H1 (cell line): ENCODE measurements around the gene LIFR. TPM values are rescaled to one million over a fixed set of nuclear protein-coding genes. Genes with fewer than 3 reads are reported as not detected.

Experiments used
- CTCF ChIA-PET: fragments of 300-600 bp; sonication (Branson Sonifier 250); formaldehyde crosslinking; loops from one replicate; lab custom pipeline; 2021; ENCODE audit not compliant: partially characterized antibody; lab: Charles Lee
- POLR2A ChIA-PET: fragments of 300-600 bp; sonication (Branson Sonifier 250); formaldehyde crosslinking; loops from one replicate; lab custom pipeline; 2021; ENCODE audit warnings: inconsistent platforms; ENCODE audit not compliant: partially characterized antibody; lab: Charles Lee
- DNase-seq, 2 experiments: peaks; one replicate each; pipeline versions ENCODE4 v3.0.0 to v3.0.0-alpha.2; 2010 to 2022; ENCODE audit warnings: low spot score in 2 of 2, low read depth in 1 of 2, mixed read lengths in 1 of 2
- FAIRE-seq: peaks from 2 replicates; lab custom pipeline; 2011; peaks lifted over from hg19 to GRCh38; lab: Jason Lieb, UNC
- H2AFZ ChIP-seq: 2 replicates; pipeline ENCODE4 v1.8.1; 2012; ENCODE audit warnings: low read length, inconsistent platforms
- H2AK5ac ChIP-seq: 2 replicates; pipeline ENCODE4 v1.6.1; 2013; ENCODE audit warnings: low read depth, low read length
- H2BK120ac ChIP-seq: replicated peaks from 2 replicates; pipeline ENCODE3; 2013; ENCODE audit warnings: low read depth, low read length, inconsistent platforms
- H2BK12ac ChIP-seq: 2 replicates; pipeline ENCODE4 v1.6.1; 2013; ENCODE audit warnings: low read depth, low read length
- H2BK15ac ChIP-seq: 2 replicates; pipeline ENCODE4 v1.6.1; 2013; ENCODE audit warnings: low read length
- H2BK20ac ChIP-seq: 2 replicates; pipeline ENCODE4 v1.6.1; 2013; ENCODE audit warnings: low read length
- H2BK5ac ChIP-seq: 2 replicates; pipeline ENCODE4 v1.6.1; 2013; ENCODE audit warnings: low read depth, low read length
- H3K14ac ChIP-seq: 2 replicates; pipeline ENCODE4 v1.6.1; 2013; ENCODE audit warnings: inconsistent platforms; ENCODE audit not compliant: insufficient read length
- H3K18ac ChIP-seq: 2 replicates; pipeline ENCODE4 v1.6.1; 2013; ENCODE audit warnings: low read length; ENCODE audit errors: extremely low read depth
- H3K23ac ChIP-seq: 2 replicates; pipeline ENCODE4 v1.6.1; 2013; ENCODE audit warnings: inconsistent platforms; ENCODE audit not compliant: insufficient read length
- H3K23me2 ChIP-seq: 2 replicates; pipeline ENCODE4 v1.6.1; 2013; ENCODE audit warnings: low read depth, low read length
- H3K27ac ChIP-seq: 2 replicates; pipeline ENCODE4 v1.6.1; 2011; ENCODE audit warnings: low read depth, low read length, inconsistent platforms
- H3K27me3 ChIP-seq, 4 experiments: replicated peaks in 1 of 4; 1 replicate in 1 of 4; 2 replicates in 3 of 4; pipeline versions ENCODE4 v1.6.1 to v1.8.1; 2011 to 2013; ENCODE audit warnings: low read length in 3 of 4, mild to moderate bottlenecking in 3 of 4, inconsistent platforms in 2 of 4, mixed read lengths in 2 of 4, moderate library complexity in 1 of 4; ENCODE audit not compliant: control insufficient read depth in 3 of 4, insufficient read depth in 3 of 4; ENCODE audit errors: extremely low read depth in 1 of 4
- H3K36me3 ChIP-seq, 4 experiments: 2 replicates each; pipeline versions ENCODE4 v1.6.1 to v1.8.1; 2011 to 2013; ENCODE audit warnings: mild to moderate bottlenecking in 4 of 4, low read length in 3 of 4, moderate library complexity in 2 of 4, control low read depth in 1 of 4, inconsistent platforms in 1 of 4; ENCODE audit not compliant: insufficient read depth in 4 of 4, control insufficient read depth in 2 of 4
- H3K4ac ChIP-seq: replicated peaks from 2 replicates; pipeline ENCODE3; 2013; ENCODE audit warnings: low read length, low read depth, mixed read lengths, inconsistent platforms; ENCODE audit not compliant: insufficient read length
- H3K4me1 ChIP-seq, 4 experiments: replicated peaks in 1 of 4; 1 replicate in 1 of 4; 2 replicates in 3 of 4; pipeline versions ENCODE4 v1.6.1 to v1.8.1; 2011 to 2013; ENCODE audit warnings: low read length in 3 of 4, inconsistent platforms in 2 of 4, mixed read lengths in 1 of 4; ENCODE audit not compliant: insufficient read depth in 4 of 4, control insufficient read depth in 3 of 4
- H3K4me2 ChIP-seq, 2 experiments: 2 replicates each; pipeline versions ENCODE4 v1.6.1 to v1.8.1; 2011 to 2013; ENCODE audit warnings: low read depth in 2 of 2, low read length in 2 of 2, control low read depth in 1 of 2, inconsistent platforms in 1 of 2, mild to moderate bottlenecking in 1 of 2; ENCODE audit not compliant: insufficient read depth in 1 of 2
- H3K4me3 ChIP-seq, 4 experiments: fragments of 200-600, 300-600 bp in 1 of 4; sonication (generic), shearing (Covaris generic), sonication (Bioruptor Twin) in 1 of 4; 2 replicates each; pipeline versions ENCODE4 v1.5.1 to v1.8.1; 2011 to 2016; ENCODE audit warnings: low read length in 4 of 4, low read depth in 3 of 4, control low read depth in 2 of 4, inconsistent platforms in 2 of 4, mild to moderate bottlenecking in 2 of 4, mixed read lengths in 1 of 4, moderate library complexity in 1 of 4; ENCODE audit not compliant: insufficient read depth in 2 of 4; ENCODE audit errors: extremely low read depth in 1 of 4
- H3K56ac ChIP-seq: replicated peaks from 2 replicates; pipeline ENCODE3; 2013; ENCODE audit warnings: low read depth, mild to moderate bottlenecking, mixed read lengths, low read length, inconsistent platforms; ENCODE audit not compliant: insufficient read length
- H3K79me1 ChIP-seq: 2 replicates; pipeline ENCODE4 v1.6.1; 2013; ENCODE audit warnings: low read depth, low read length, control low read depth
- H3K79me2 ChIP-seq, 2 experiments: 2 replicates each; pipeline versions ENCODE4 v1.6.1 to v1.8.1; 2012 to 2013; ENCODE audit warnings: low read length in 2 of 2, mild to moderate bottlenecking in 2 of 2, inconsistent platforms in 1 of 2; ENCODE audit not compliant: insufficient read depth in 2 of 2, control insufficient read depth in 1 of 2
- H3K9ac ChIP-seq, 4 experiments: replicated peaks in 1 of 4; 1 replicate in 1 of 4; 2 replicates in 3 of 4; pipeline versions ENCODE4 v1.6.1 to v1.8.1; 2011 to 2013; ENCODE audit warnings: low read depth in 3 of 4, low read length in 3 of 4, control low read depth in 2 of 4, mild to moderate bottlenecking in 2 of 4, moderate library complexity in 2 of 4, inconsistent platforms in 1 of 4; ENCODE audit errors: extremely low read depth in 1 of 4
- H3K9me3 ChIP-seq, 2 experiments: 2 replicates each; pipeline versions ENCODE4 v1.6.1 to v1.8.1; 2012 to 2013; ENCODE audit warnings: mild to moderate bottlenecking in 2 of 2, moderate library complexity in 2 of 2, control low read depth in 1 of 2, inconsistent platforms in 1 of 2, low read depth in 1 of 2, low read length in 1 of 2, mixed read lengths in 1 of 2; ENCODE audit not compliant: insufficient read depth in 2 of 2
- H4K20me1 ChIP-seq, 2 experiments: replicated peaks in 1 of 2; 2 replicates each; pipeline versions ENCODE3 to v1.8.1; 2011 to 2013; ENCODE audit warnings: inconsistent platforms in 2 of 2, low read length in 2 of 2, mild to moderate bottlenecking in 1 of 2; ENCODE audit not compliant: insufficient read depth in 2 of 2, control insufficient read depth in 1 of 2
- H4K5ac ChIP-seq: 2 replicates; pipeline ENCODE4 v1.6.1; 2013; ENCODE audit warnings: low read length, low read depth, mixed read lengths, inconsistent platforms; ENCODE audit not compliant: insufficient read length
- H4K8ac ChIP-seq: 2 replicates; pipeline ENCODE4 v1.8.0; 2013; ENCODE audit warnings: mild to moderate bottlenecking, moderate library complexity, low read length, inconsistent platforms; ENCODE audit not compliant: insufficient read depth; ENCODE audit errors: extremely low read depth
- H4K91ac ChIP-seq: replicated peaks from 2 replicates; pipeline ENCODE3; 2013; ENCODE audit warnings: low read length, mixed read lengths, inconsistent platforms; ENCODE audit not compliant: insufficient read length
- GABPA ChIP-seq: IDR thresholded peaks from 2 replicates; pipeline ENCODE4 v1.6.1; 2011; ENCODE audit warnings: mild to moderate bottlenecking, low read length, moderate library complexity, borderline replicate concordance; ENCODE audit not compliant: insufficient read depth
- WGBS, 2 experiments: shearing (Covaris generic) in 1 of 2; methylation state at CpG; one replicate each; pipeline versions ENCODE4 v1.1.6 to v1.1.7; 2013 to 2015; ENCODE audit warnings: low lambda C conversion rate in 2 of 2, mixed read lengths in 2 of 2, inconsistent platforms in 1 of 2, low coverage in 1 of 2, missing lambda C conversion rate in 1 of 2; ENCODE audit not compliant: insufficient replicate concordance in 2 of 2, insufficient coverage in 1 of 2, insufficient read length in 1 of 2; ENCODE audit errors: extremely low coverage in 1 of 2, missing lambda C conversion rate in 1 of 2; 5-methylcytosine and 5-hydroxymethylcytosine counted together
- polyA plus RNA-seq, 7 experiments: library from polyadenylated mRNA; depleted of rRNA in 3 of 7; stranded (reverse) in 5 of 7; unstranded in 2 of 7; fragments of >200 nt in 5 of 7; fragments of 200-250 nt in 2 of 7; gene quantifications; 1 replicate in 5 of 7; 2 replicates in 1 of 7; 4 replicates in 1 of 7; pipeline versions ENCODE4 v1.2.1 to v1.2.3, GENCODE V29; 2011 to 2013; ENCODE audit warnings: missing spikeins in 2 of 7, mixed read lengths in 2 of 7
- total RNA-seq: library from RNA; stranded (reverse); fragmentation: NEBNext Ultra II Directional; extraction: Animal tissue kit (Norgen Biotek cat#: 25700); gene quantifications from 2 replicates; pipeline ENCODE4 v1.2.1, GENCODE V29; 2021

Gene LIFR
- total and polyA plus RNA-seq, 2 of the 8 experiments (the other 6 are each of a cell fraction or from before 2014, with no cell fraction given): 2.0 to 18.9 TPM

DNA sequence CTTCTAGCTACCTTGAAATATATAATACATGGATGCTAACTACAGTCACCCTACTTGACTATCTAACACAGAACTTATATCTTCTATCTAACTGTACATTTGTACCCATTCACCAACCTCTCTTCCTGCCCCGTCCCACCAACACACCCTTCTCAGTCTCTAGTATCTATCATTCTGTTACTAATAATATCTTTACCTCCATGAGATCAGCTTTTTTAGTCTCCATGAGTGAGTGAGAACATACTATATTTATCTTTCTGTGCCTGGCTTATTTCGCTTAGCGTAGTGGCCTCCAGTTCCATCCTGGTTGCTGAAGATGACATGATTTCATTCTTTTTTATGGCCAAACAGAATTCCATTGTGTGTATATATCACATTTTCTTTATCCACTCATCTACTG, 37.0 kb downstream of the LIFR start:
- Histone ChIP-seq H3K4me1 (no peaks in the 10 kb centered on the region), H2AK5ac (no peak overlapping the region), H4K20me1 (no peaks in the 10 kb centered on the region), H3K36me3 (peaks cover 0 to 7% (median 1%) of the 10 kb centered on the region in 4 experiments; a peak in 2 of 8 replicates), H3K4me3 (no peak overlapping the region), H4K91ac (no peak overlapping the region), H3K9me3 (no peaks in the 10 kb centered on the region), H3K23ac (no peak overlapping the region), H3K56ac (no peak overlapping the region), H2AFZ (no peak overlapping the region), H3K18ac (no peak overlapping the region), H2BK12ac (no peak overlapping the region), H3K27me3 (no peaks in the 10 kb centered on the region), H2BK15ac (no peak overlapping the region), H2BK120ac (no peak overlapping the region), H3K14ac (no peak overlapping the region), H3K27ac (no peak overlapping the region), H3K9ac (no peak overlapping the region), H3K79me1 (no peaks in the 10 kb centered on the region), H4K8ac (no peak overlapping the region), H4K5ac (no peak overlapping the region), H3K23me2 (no peaks in the 10 kb centered on the region), H3K4me2 (no peak overlapping the region), H2BK20ac (no peak overlapping the region), H2BK5ac (no peak overlapping the region), H3K79me2 (no peaks in the 10 kb centered on the region), H3K4ac (no peak overlapping the region)
- ChIA-PET CTCF (interaction anchor here (0.8 to 1.3 kb wide), 3 partner anchors 10 to 214 kb away, joined by 3 read pairs; no protein-coding TSS in a partner anchor), POLR2A (no interaction called here)
- FAIRE-seq (no peak), DNase-seq (no peak)
- 94 to 100% methylated on average over 1 to 3 of the region's 3 CpGs for WGBS, 2 experiments
- no peak for TF ChIP-seq GABPA
